ENCODE data around the gene FRY.

FRY gene

GRCh38 chr13:32266130-32266529, 234.6 kb downstream of the FRY start:
- DNase-seq = no peak

DNA sequence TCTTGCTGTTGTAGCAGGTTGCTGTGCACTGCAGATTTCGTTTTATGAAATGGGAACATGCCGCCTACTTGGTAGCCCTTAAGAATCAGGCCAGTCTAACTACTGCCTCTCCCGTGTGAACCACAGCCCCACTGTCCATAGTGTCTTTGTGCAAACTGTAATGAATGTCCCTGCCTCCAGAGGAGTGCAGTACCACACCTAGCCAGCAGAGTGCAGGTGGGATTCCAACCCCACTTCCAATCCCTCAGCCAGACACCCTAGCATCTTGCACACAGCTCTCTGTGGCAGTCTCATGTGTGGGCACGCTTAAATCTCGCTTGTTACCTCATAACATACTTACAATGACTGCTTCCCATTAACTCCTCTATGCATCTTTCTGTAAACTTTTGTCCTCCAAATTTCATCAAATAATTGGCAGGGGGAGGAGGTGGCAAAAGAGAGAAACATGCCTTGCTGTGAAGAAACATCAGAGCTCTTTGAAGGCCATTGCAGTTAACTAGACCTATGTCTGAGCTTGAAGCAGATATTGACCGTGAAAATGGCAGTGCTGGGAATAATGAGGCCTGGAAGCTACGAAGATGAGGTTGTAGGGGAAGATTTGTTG, 236.4 kb downstream of the FRY start:
- DNase-seq = no peak

DNA sequence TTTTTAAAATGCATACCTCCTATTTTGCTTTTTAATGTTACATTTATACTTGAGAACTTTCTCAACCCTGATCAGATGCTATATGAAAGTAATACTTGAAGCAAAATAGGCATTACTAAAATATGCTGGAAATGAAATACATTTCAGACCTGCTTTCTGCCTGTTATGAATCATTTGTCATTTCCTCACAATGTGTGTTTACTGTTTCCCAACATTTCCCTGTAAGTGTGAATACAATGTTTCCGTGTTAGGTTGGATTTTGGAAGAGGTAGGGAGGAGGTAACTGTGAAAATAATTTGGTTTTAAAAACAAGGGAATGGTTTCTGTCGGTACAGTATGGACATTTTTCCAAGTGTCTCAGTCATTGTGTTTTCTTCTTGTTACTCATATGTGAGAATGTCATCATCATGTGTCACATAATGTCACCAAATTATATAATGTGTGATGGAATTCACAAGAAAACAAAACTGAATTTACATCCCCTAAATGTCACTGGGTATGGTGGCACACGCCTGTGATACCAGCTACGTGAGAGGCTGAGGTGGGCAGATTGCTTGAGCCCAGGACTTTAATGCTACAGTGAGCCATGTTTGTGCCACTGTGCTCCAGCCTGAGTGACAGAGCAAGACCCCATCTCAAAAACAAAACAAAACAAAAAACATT, 240.6 kb downstream of the FRY start:
- DNase-seq = no peak

DNA sequence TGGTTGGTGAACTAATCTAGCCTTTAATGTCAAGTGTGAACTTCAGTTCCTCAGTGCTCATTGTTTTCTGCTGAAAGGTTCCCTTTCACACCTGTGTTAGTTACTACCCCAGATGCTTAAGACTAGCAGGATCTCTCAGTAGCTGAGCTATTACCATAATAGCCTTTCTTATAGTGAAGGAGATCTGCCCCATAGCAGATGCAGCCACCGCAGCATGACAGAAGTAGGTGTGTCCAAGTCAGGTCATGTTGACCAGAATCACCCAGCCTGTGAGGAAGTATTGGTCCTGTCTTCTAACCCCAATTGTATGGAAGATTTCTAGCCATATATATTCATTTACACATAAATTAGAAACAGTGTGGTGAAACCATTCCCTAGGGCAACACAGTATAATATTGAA, 246.3 kb downstream of the FRY start:
- no peak for DNase-seq

- DNase-seq = no peak
Measured at GRCh38 chr13:32278426-32278825, 246.9 kb downstream of the FRY start.

DNA sequence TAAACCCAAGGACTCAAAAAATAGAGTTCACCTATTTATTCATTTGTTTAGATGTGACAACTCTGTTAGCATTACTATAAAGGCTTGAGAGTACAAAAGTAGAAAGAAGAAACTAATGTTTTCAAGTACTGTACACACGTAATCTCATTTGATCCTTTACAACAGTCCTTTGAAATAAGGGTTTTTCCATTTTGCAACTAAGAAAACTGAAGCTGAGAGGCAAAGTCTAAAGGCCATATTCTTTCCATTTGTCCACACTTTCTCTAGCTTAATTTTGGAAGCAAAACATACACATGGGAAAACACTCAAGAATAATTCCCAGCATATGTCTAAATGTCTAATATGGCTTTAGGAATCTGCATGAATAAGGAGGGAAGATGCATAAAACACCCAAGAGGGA, 249.5 kb downstream of the FRY start:
- DNase-seq = no peak

GRCh38 chr13:32282096-32282711, 250.6 kb downstream of the FRY start:
- no peak for DNase-seq

GRCh38 chr13:32284927-32285632, 253.5 kb downstream of the FRY start:
- DNase-seq = no peak

- DNase-seq = no peak
Measured at GRCh38 chr13:32285633-32285965, 254.0 kb downstream of the FRY start.

DNA sequence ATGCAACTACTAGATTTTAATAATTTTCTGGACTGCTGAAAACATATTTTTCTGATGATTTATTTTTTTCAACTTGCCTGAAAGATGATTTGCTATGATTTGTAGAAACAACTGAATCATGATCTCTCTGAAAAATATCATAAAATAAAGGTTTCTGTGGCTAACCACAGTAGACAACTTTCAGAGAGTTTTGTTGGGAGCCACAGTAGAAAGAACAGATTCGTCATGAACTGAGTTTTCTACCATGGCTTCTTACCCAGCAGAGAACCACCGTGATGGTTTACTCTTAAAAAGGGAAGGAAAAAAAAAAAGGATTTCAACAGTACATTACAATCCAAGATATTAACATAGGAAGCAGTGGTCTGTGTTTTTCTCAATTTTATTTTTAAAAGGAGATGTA, 265.6 kb downstream of the FRY start:
- no peak for DNase-seq

DNA sequence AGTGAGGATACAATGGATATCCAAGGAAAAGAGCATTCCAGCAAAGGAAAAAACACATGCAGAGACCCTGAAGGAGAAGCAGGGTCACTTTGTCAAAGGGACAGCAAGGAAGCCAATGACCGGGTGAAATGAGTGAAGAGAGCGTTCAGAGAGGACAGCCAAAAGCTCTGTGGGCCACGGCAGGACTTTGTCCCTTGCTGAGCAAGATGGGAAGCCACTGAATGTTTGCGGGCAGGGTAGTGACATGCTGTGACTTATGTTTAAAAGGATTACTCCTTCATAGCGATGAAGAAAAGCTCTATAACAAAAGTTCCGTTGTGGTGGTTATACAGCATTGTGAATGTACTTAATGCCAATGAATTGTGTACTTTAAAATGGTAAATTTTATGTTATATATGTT, 267.1 kb downstream of the FRY start:
- DNase-seq = no peak

- no peak for DNase-seq
Measured at GRCh38 chr13:32299893-32300292, 268.3 kb downstream of the FRY start.

GRCh38 chr13:32300406-32300805, 268.8 kb downstream of the FRY start:
- no peak for DNase-seq

GRCh38 chr13:32300920-32301319, 269.3 kb downstream of the FRY start:
- DNase-seq = no peak

DNA sequence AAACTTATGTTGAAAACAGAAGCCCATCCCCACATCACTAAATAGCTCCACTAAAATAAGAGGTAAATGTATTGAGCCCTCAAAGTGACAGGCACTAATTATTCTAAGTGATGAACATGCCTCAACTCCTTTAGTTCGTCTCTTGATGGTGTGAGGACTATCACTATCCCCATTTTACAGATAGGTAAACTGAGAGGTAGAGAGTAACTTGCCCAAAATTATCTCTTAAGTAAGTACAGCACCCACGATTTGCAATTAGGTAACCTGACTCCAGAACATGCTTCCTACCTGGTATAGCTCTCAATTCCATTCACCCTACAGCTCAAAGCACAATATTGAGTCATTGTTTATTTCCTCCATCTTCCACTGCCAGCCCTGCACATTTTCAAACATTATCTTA, 270.9 kb downstream of the FRY start:
- DNase-seq = no peak

GRCh38 chr13:32305646-32306045, 274.1 kb downstream of the FRY start:
- no peak for DNase-seq

DNA sequence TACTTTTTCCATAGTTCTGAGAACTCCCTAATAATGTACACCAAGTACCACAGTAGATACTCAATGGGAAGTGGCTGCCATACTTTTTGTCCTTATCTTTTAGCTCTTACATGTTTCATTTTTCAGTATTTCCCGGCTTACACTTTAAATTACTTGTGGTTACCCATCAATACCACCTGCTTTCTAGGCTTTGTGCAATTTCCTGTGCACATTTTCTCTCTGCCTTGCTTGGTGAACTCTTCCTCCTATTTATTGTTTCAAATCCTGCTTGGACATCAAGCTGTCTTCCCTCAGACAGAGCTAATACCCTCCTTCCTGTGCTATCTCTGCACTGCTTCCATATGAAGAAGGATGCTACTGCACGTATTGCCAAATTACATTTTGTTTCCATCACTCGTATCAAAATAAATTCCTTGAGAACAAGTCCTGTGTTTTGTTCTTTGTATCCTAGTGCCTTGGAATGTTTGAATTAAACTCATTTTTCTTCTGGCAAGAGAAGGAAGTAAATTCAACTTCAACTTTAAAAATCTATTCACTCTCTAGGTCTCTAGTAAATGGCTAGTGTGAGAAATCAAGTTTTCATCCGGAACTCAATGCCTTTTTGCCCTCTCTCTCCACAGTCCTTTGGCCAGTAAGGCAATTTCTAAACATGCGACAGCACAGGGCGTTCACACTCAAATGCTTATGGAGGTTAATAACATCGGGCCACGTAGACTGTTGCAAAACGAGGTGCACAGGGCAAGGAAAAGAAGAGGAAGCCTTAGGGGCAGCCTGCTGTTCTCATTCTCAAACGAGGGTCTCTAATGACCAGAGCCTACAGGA, 277.9 kb downstream of the FRY start:
- no peak for DNase-seq

DNA sequence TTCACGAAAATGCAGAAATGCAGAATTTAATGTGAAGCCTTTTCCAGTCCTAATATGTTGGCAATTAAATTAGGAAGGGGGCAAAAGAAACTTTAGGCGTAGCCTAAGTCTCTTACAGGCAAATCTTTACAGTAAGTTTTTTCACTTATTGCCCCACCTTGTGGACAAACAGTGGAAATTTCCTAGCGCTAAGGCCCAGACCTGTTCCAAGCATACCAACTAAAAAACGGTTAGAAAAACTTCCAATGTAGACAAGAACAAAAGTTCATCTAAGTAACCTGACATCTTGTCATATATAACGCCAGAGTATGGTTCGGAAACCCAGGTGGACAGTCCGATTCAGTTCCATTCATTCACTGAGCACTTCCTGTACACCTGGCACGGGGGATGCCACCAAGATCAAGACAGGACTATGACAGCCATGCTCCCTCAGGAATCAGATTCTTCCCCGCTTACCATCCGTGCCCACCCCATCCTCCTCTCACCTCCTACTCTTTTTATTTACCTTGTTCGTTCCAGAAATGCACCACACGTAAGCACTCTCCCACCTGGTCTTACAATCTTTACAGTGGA, 278.6 kb downstream of the FRY start:
- no peak for DNase-seq

- DNase-seq = no peak
Measured at GRCh38 chr13:32311188-32311897, 279.8 kb downstream of the FRY start.

- DNase-seq = peak; percentile 14
Measured at GRCh38 chr13:32314271-32315237, 283.0 kb downstream of the FRY start.
